GM13977 (cell line): ENCODE results near the gene CMSS1.

Experiments
- DNase-seq: peaks from one replicate; pipeline ENCODE4 v3.0.0; 2012; ENCODE audit warnings: low spot score
- CTCF ChIP-seq: IDR thresholded peaks from 2 replicates; pipeline ENCODE4 v1.5.1; 2012; ENCODE audit warnings: mild to moderate bottlenecking, control low read depth; ENCODE audit not compliant: insufficient read depth; ENCODE audit errors: extremely low read depth, missing control alignments
- in situ Hi-C: fragments of 300-500 bp; cut with MboI; formaldehyde crosslinking; loops from one replicate; pipeline ENCODE4 v1.12.0; 2022; ENCODE audit warnings: low sequenced_read_pairs, low pct_unique_long_range_greater_than_20kb, mixed read lengths, inconsistent platforms; ENCODE audit not compliant: unreplicated experiment

Gene CMSS1

GRCh38 chr3:100197876-100198275 lies 380.2 kb downstream of the CMSS1 start:
- TF ChIP-seq CTCF, result no peak
- DNase-seq, result no peak
- in situ Hi-C loops, result no loop called here

GRCh38 chr3:100198579-100199269 lies 381.1 kb downstream of the CMSS1 start:
- in situ Hi-C loops, result no loop called here
- no peak for DNase-seq
- TF ChIP-seq CTCF, result no peak

- in situ Hi-C loops, result no loop called here
- TF ChIP-seq CTCF, result no peak
- no peak for DNase-seq
These were observed 387.5 kb downstream of the CMSS1 start for GRCh38 chr3:100205171-100205570.

- in situ Hi-C loops, result no loop called here
- no peak for TF ChIP-seq CTCF
- DNase-seq, result no peak
These were observed 389.0 kb downstream of the CMSS1 start for GRCh38 chr3:100206687-100207086.

GRCh38 chr3:100207886-100208285 lies 390.2 kb downstream of the CMSS1 start:
- DNase-seq, result no peak
- no peak for TF ChIP-seq CTCF
- in situ Hi-C loops, result no loop called here

GRCh38 chr3:100209169-100209568 lies 391.5 kb downstream of the CMSS1 start:
- TF ChIP-seq CTCF, result no peak
- in situ Hi-C loops, result no loop called here
- DNase-seq, result no peak
